OCI-LY1 (cell line): ENCODE measurements around the gene STX18.

Source experiments
- H2AFZ ChIP-seq: fragments of 200-600 bp; sonication (generic), shearing (Covaris generic); 2 replicates; pipeline ENCODE4 v1.6.0; 2014; ENCODE audit warnings: antibody characterized with exemption, mild to moderate bottlenecking, low read length
- H3F3A ChIP-seq: fragments of 200-600 bp; sonication (generic), shearing (Covaris generic); 2 replicates; pipeline ENCODE4 v1.6.0; 2014; ENCODE audit warnings: mild to moderate bottlenecking, antibody characterized with exemption, low read length, moderate library complexity; ENCODE audit not compliant: insufficient read depth
- H3K27ac ChIP-seq: fragments of 200-600 bp; sonication (generic); 2 replicates; pipeline ENCODE4 v1.5.1; 2014; ENCODE audit warnings: low read length, mixed run types, mild to moderate bottlenecking, low read depth; ENCODE audit not compliant: poor library complexity, severe bottlenecking
- H3K27me3 ChIP-seq: fragments of 200-600 bp; sonication (generic); 2 replicates; pipeline ENCODE4 v1.6.0; 2014; ENCODE audit warnings: antibody characterized with exemption, mild to moderate bottlenecking, low read length, moderate library complexity; ENCODE audit not compliant: insufficient read depth
- H3K36me3 ChIP-seq: fragments of 200-600 bp; sonication (generic); 2 replicates; pipeline ENCODE4 v1.6.1; 2014; ENCODE audit warnings: mild to moderate bottlenecking, antibody characterized with exemption, low read length, moderate library complexity, mixed read lengths; ENCODE audit not compliant: insufficient read depth
- H3K4me1 ChIP-seq: fragments of 200-600 bp; sonication (generic); 2 replicates; pipeline ENCODE4 v1.5.1; 2014; ENCODE audit warnings: mild to moderate bottlenecking, low read length, moderate library complexity; ENCODE audit not compliant: insufficient read depth, severe bottlenecking
- H3K4me2 ChIP-seq: fragments of 200-600 bp; sonication (generic), shearing (Covaris generic); 2 replicates; pipeline ENCODE4 v1.6.1; 2014; ENCODE audit warnings: low read length
- H3K4me3 ChIP-seq: fragments of 200-600 bp; sonication (generic); 2 replicates; pipeline ENCODE4 v1.5.1; 2014; ENCODE audit warnings: low read length, low read depth, mild to moderate bottlenecking, mixed read lengths; ENCODE audit not compliant: poor library complexity, severe bottlenecking
- H3K79me2 ChIP-seq: fragments of 200-600 bp; shearing (Covaris generic); 2 replicates; pipeline ENCODE4 v1.6.1; 2016; ENCODE audit warnings: mixed run types, low read length, mixed read lengths; ENCODE audit not compliant: insufficient read depth
- H3K9ac ChIP-seq: fragments of 200-600 bp; sonication (generic), shearing (Covaris generic); 2 replicates; pipeline ENCODE4 v1.6.1; 2014; ENCODE audit warnings: mild to moderate bottlenecking, low read length, mixed read lengths
- H3K9me2 ChIP-seq: fragments of 200-600 bp; sonication (generic), shearing (Covaris generic); 2 replicates; pipeline ENCODE4 v1.6.1; 2014; ENCODE audit warnings: low read depth, mild to moderate bottlenecking, low read length, mixed read lengths
- H3K9me3 ChIP-seq: fragments of 200-600 bp; shearing (Covaris generic); 2 replicates; pipeline ENCODE4 v1.6.1; 2014; ENCODE audit warnings: low read length, mixed read lengths
- H4K20me1 ChIP-seq: fragments of 200-600 bp; sonication (generic), shearing (Covaris generic); 2 replicates; pipeline ENCODE4 v1.6.0; 2016; ENCODE audit warnings: mild to moderate bottlenecking, low read length; ENCODE audit not compliant: insufficient read depth
- EZH2 ChIP-seq: fragments of 200-600 bp; sonication (generic), shearing (Covaris generic); IDR thresholded peaks from 2 replicates; pipeline ENCODE4 v1.8.0; 2017; ENCODE audit warnings: borderline replicate concordance, mixed run types, mild to moderate bottlenecking, antibody characterized with exemption, low read length, moderate library complexity, mixed read lengths
- TF ChIP-seq, protein P1 (sequence below): fragments of 200-600 bp; sonication (generic), shearing (Covaris generic); IDR thresholded peaks from 2 replicates; pipeline ENCODE4 v1.5.1; 2017; ENCODE audit warnings: mild to moderate bottlenecking, antibody characterized with exemption, low read length, moderate library complexity, mixed read lengths

STX18 gene

GRCh38 chr4:4427886-4428285, 114.0 kb downstream of the STX18 start:
- Histone ChIP-seq H2AFZ (no peak overlapping the region), H3K79me2 (no peaks in the 10 kb centered on the region), H3F3A (no peaks in the 10 kb centered on the region), H3K9me3 (no peaks in the 10 kb centered on the region), H3K36me3 (no peaks in the 10 kb centered on the region), H3K27me3 (no peaks in the 10 kb centered on the region), H3K9me2 (no peaks in the 10 kb centered on the region), H3K9ac (no peak overlapping the region), H3K4me1 (peaks cover 24% of the 10 kb centered on the region), H3K4me3 (no peak overlapping the region), H3K27ac (no peak overlapping the region), H3K4me2 (no peak overlapping the region), H4K20me1 (no peaks in the 10 kb centered on the region)
- TF ChIP-seq EZH2: no peak
- TF ChIP-seq, protein P1, sequence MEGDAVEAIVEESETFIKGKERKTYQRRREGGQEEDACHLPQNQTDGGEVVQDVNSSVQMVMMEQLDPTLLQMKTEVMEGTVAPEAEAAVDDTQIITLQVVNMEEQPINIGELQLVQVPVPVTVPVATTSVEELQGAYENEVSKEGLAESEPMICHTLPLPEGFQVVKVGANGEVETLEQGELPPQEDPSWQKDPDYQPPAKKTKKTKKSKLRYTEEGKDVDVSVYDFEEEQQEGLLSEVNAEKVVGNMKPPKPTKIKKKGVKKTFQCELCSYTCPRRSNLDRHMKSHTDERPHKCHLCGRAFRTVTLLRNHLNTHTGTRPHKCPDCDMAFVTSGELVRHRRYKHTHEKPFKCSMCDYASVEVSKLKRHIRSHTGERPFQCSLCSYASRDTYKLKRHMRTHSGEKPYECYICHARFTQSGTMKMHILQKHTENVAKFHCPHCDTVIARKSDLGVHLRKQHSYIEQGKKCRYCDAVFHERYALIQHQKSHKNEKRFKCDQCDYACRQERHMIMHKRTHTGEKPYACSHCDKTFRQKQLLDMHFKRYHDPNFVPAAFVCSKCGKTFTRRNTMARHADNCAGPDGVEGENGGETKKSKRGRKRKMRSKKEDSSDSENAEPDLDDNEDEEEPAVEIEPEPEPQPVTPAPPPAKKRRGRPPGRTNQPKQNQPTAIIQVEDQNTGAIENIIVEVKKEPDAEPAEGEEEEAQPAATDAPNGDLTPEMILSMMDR: no peak

DNA sequence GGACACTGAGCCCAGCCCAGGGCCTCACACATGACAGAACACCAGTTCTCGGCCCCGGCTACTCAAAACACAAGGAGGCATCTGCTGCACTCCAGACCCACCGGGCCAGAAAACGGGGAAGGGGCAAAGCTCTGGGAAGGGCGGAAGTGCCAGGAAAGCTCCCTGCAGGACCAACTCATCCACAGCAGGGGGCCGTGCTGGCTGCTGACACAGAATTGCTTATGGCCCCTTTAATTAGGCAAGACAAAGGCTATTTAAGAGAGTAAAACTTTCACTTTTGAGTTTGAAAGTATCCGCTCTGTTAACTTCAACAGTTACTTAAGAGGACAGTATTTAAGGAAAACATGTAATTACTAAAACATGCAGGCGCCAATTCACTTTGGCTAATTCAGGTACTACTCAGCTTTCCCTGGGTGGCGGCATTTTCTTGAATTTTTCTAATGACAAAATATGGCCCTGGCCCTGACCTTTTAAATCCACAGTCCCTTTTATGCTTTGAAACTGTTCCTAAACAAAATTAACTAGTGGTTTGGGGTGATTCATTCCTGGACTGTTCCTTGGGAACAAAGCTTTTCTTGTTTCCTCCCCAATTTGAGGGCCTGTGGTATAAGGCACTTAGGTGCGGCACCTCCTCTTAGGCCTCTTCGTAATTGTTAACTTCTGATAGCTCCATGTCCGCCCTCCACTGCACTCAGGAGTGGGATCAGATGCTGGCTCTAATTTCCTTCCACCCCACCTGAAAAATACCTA, 114.6 kb downstream of the STX18 start:
- Histone ChIP-seq H3K9me3 (no peaks in the 10 kb centered on the region), H3K27ac (no peak overlapping the region), H2AFZ (no peak overlapping the region), H3K4me2 (no peak overlapping the region), H3K4me1 (peaks cover 24% of the 10 kb centered on the region), H3K36me3 (no peaks in the 10 kb centered on the region), H3K79me2 (no peaks in the 10 kb centered on the region), H3K9ac (no peak overlapping the region), H3K9me2 (no peaks in the 10 kb centered on the region), H3K27me3 (no peaks in the 10 kb centered on the region), H3F3A (no peaks in the 10 kb centered on the region), H3K4me3 (no peak overlapping the region), H4K20me1 (no peaks in the 10 kb centered on the region)
- TF ChIP-seq, protein P1: no peak
- TF ChIP-seq EZH2: no peak

GRCh38 chr4:4426511-4427120, 115.2 kb downstream of the STX18 start:
- TF ChIP-seq EZH2: no peak
- TF ChIP-seq, protein P1: no peak
- Histone ChIP-seq H3K4me1 (peaks cover 18% of the 10 kb centered on the region), H2AFZ (no peak overlapping the region), H3K9me3 (no peaks in the 10 kb centered on the region), H3K9ac (no peak overlapping the region), H3F3A (no peaks in the 10 kb centered on the region), H3K36me3 (no peaks in the 10 kb centered on the region), H3K27me3 (no peaks in the 10 kb centered on the region), H4K20me1 (no peaks in the 10 kb centered on the region), H3K79me2 (no peaks in the 10 kb centered on the region), H3K9me2 (no peaks in the 10 kb centered on the region), H3K27ac (no peak overlapping the region), H3K4me2 (no peak overlapping the region), H3K4me3 (no peak overlapping the region)
